ENCODE results near the gene NEK10. TPM values are rescaled to one million over a fixed set of nuclear protein-coding genes. Genes with fewer than 3 reads are reported as not detected.

Gene NEK10
- total and polyA plus RNA-seq, 9 donors: 0.41 to 33.4 (median 1.1) TPM

GRCh38 chr3:27093771-27094170 is 275.4 kb downstream of the NEK10 start:
- no peaks in the 10 kb centered on the region for H3K36me3 ChIP-seq
- H3K9me3 ChIP-seq: no peaks in the 10 kb centered on the region
- H3K27ac ChIP-seq: no peak overlapping the region
- 40 to 45% (median 41%) methylated on average over 2 of the region's 2 CpGs for WGBS, 3 donors
- no peak for DNase-seq
- H3K27me3 ChIP-seq: no peaks in the 10 kb centered on the region
- H3K4me3 ChIP-seq: no peak overlapping the region
- TF ChIP-seq EP300 (IDR thresholded peaks at IDR 0.05): no peak
- no peak for TF ChIP-seq POLR2A (IDR thresholded peaks at IDR 0.05)
- no peak for TF ChIP-seq CTCF (IDR thresholded peaks at IDR 0.05)
- intact Hi-C loops (cut with DNase I): no loop called here
- H3K4me1 ChIP-seq (ENCODE audit: insufficient read depth): no peaks in the 10 kb centered on the region

GRCh38 chr3:27090275-27091041 is 278.7 kb downstream of the NEK10 start:
- DNase-seq: no peak
- TF ChIP-seq CTCF (IDR thresholded peaks at IDR 0.05) (no peak), POLR2A (IDR thresholded peaks at IDR 0.05) (no peak)
- Histone ChIP-seq H3K36me3 (no peaks in the 10 kb centered on the region), H3K27me3 (no peaks in the 10 kb centered on the region), H3K4me1 (ENCODE audit: insufficient read depth) (no peaks in the 10 kb centered on the region), H3K27ac (no peak overlapping the region), H3K9me3 (no peaks in the 10 kb centered on the region), H3K4me3 (no peak overlapping the region)
- 41 to 53% (median 46%) methylated on average over 6 of the region's 6 CpGs for WGBS, 3 donors
- intact Hi-C loops (cut with DNase I): no loop called here

- Histone ChIP-seq H3K4me1 (ENCODE audit: insufficient read depth) (no peaks in the 10 kb centered on the region), H3K9me3 (no peaks in the 10 kb centered on the region), H3K4me3 (no peak overlapping the region), H3K27me3 (no peaks in the 10 kb centered on the region), H3K27ac (no peak overlapping the region), H3K36me3 (no peaks in the 10 kb centered on the region)
- intact Hi-C loops (cut with DNase I): no loop called here
- WGBS, 3 donors: 78 to 86% (median 82%) methylated on average over 1 of the region's 1 CpG
- TF ChIP-seq POLR2A (IDR thresholded peaks at IDR 0.05) (no peak), CTCF (IDR thresholded peaks at IDR 0.05) (no peak), EP300 (IDR thresholded peaks at IDR 0.05) (no peak)
- no peak for DNase-seq
Observed at GRCh38 chr3:27089645-27090044, 279.5 kb downstream of the NEK10 start.

GRCh38 chr3:27089068-27089467 is 280.1 kb downstream of the NEK10 start:
- DNase-seq: no peak
- Histone ChIP-seq H3K27me3 (no peaks in the 10 kb centered on the region), H3K4me1 (ENCODE audit: insufficient read depth) (no peaks in the 10 kb centered on the region), H3K9me3 (no peaks in the 10 kb centered on the region), H3K4me3 (no peak overlapping the region), H3K27ac (no peak overlapping the region), H3K36me3 (no peaks in the 10 kb centered on the region)
- 44 to 50% (median 44%) methylated on average over 2 of the region's 2 CpGs for WGBS, 3 donors
- intact Hi-C loops (cut with DNase I): no loop called here
- no peak for TF ChIP-seq POLR2A (IDR thresholded peaks at IDR 0.05)
- TF ChIP-seq EP300 (IDR thresholded peaks at IDR 0.05): no peak
- no peak for TF ChIP-seq CTCF (IDR thresholded peaks at IDR 0.05)

Data from ovary (tissue), 9 donors.